NCI-H1930 (cell line): ENCODE measurements around the gene ASB16.
A peak's percentile ranks its signal among the peaks of the same experiment; 100 is the strongest.
"Not testable (repeated sequence)": the region's sequence is repeated elsewhere in the genome, so short reads cannot be mapped to it uniquely, and the experiment has no call there.

Experiments
- DNase-seq, 2 experiments: peaks; one replicate each; lab custom pipeline; 2025; lab: John Stamatoyannopoulos, UW

The ASB16 gene

DNA sequence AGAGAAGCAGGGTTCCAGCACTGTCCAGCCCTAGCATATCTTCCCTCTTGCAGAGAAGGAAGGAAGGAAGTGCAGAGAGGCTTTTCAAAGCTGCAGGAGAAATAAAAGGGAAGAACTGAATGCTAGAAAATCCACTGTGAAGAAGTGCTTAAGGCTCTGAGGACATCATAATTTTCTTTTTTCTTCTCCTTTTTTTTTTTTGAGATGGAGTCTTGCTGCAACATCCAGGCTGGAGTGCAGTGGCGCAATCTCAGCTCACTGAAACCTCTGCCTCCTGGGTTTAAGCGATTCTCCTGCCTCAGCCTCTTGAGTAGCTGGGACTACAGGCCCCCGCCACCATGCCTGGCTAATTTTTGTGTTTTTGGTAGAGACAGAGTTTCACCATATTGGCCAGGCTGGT lies 21.4 kb upstream of the ASB16 start:
- DNase-seq, result not testable (repeated sequence)

DNA sequence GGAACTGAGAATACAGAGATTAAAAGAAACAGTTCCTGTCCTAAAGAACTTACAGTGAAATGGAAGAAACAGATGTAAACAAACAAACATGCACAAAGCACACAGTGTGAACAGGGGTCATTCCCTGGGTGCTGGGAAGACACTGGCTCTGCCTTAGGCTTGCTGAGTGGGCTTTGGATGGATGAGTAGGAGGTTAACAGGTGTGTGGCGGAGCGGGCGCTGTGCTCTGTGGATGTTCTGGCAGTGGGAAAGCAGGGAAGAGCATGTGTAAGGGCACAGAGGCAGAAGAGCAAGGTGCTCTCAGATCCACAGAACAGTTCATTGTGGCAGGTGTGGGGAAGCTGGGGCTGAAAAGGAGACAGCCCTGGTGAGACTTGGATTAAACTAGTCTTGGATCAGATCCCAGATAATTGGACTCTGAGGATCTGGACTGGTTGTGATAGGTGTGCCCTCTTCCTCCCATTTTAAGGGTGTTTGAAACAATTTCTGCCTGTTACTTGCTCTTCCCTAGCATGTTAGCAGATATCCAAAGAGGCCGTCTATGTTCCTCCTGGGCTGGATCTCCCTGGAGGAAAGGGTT lies 20.7 kb upstream of the ASB16 start:
- DNase-seq, result no peak

DNA sequence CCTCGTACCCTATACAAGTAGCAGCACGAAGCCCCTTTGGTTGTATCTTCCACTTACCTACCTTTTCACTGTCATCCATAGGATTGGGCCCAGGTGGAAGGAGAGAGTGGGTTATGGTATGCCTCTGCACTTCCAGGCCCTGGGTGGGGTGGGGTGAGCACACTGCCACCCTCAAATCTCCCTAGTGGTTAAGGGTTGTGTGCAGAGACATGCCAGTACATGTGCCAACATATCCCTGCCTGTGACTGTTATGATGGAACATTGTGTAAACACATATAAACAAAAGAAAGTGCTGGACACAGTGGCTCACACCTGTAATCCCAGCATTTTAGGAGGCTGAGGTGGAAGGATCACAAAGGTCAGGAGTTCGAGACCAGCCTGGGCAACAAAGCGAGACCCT lies 17.6 kb upstream of the ASB16 start:
- no peak for DNase-seq

DNA sequence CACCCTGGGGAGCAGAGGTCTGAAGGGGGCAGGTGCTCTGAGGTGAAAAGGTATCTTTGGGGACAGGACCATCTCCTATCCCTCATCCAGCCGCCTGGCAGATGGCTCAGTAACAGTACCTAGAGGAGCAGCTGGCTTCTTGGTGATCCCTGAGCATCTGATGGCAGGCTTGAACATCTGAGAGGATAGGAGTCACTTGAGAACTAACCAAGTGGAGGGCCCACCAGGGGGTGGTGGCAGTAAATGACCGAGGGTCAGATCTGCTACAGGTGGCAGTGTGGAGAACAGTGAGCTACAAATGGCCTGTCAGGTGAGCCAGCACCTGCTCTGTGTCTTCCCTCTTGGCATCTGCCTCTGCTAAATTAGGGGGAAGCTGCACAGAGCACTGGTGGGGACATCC lies 15.0 kb upstream of the ASB16 start:
- DNase-seq, result no peak

DNA sequence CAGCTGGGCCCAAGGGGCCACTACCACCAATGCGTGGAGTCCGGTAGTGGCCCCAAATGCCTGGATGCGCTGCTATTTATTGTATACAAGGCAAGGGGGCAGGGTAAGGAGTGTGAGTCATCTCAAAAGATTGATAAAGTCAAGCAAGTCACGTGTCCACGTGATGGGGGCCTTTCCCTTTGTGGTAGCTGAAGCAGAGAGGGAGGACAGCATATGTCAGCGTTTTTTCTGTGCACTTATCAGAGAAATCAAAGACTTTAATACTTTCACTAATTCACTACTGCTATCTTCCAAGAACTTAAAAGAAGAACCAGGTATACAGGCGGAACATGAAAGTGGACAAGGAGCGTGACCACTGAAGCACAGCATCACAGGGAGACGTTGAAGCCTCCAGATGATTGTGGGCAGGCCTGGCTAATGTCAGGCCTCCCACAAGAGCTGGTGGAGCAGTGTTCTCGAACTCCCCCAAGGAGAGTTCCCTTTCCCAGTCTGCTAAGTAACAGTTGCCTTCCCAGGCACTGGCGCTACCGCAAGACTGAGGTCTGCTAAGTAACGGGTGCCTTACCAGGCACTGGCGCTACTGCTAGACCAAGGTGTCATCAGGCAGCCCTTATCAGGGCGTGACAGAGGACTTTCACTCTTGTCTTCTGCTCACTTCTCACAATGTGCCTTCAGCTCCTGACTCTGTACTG lies 10.8 kb upstream of the ASB16 start:
- no peak for DNase-seq

DNA sequence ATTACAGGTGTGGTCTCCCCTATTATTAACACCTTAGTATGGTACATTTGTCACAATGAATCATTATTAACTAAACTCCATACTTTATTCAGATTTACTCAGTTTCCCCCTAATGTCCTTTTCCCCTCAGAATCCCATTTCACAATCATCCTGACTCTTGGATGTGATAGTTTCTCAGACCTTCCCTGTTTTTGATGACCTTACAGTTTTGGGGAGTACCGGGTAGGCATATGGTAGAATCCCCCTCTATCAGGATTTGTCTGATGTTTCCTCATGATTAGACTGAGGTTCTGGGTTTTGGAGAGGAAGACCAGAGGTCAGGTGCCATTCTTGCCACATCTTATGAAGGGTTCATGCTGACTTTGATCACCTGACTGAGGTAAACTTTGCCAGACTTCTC lies 6.0 kb upstream of the ASB16 start:
- DNase-seq, result no peak

DNA sequence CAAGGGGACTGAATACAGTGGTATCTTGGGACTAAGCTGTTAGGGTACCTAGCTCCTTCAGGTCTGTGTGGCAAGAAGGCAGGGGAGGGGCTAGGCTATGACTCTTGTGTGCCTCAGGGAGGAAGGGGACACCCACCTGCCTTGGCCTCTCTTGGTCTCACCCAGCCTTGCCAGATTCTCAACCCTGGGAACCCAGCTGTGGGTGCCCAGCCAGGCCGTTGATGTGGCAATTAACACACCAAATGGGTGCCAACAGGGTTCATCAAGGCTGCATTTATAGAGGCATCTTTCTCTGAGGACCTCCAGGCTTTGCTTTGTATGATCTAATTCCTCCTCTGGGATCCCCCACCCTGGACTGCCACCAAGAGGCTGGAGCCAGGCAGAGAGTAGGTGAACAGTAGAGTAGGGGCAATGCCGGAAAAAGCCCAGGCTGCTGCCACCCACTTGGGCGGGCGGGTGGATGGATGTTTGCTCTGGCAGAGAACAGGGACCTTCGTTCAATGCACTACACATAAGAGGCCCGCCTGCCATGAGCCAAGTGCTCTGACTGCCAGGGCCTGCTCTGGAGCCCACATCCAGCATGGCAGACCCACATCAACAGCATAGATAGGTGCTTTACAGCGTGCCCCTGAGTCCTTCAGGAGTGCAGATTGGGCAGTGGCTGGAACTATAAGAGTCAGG lies 3.2 kb upstream of the ASB16 start:
- no peak for DNase-seq

GRCh38 chr17:44170135-44170498 lies 387 bp upstream of the ASB16 start:
- no peak for DNase-seq

DNA sequence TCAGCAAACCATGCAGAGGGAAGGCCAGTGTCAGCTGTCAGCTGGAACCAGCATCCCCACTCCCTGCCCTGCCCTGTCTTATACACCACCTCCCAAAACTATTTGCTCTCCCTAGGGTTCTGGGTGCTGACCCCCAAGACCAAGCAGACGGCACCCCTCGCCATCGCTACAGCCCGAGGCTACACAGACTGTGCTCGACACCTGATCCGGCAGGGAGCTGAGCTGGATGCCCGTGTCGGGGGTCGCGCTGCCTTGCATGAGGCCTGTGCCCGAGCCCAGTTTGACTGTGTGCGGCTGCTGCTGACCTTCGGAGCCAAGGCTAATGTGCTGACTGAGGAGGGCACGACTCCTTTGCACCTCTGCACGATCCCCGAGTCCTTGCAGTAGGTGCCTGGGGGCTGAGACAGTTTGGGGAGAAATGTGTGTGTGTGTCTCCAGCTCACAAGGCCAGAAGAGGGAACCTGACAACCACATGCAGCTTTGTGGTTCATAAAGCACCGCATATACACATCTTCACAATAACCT lies 1.5 kb downstream of the ASB16 start:
- DNase-seq, result no peak

GRCh38 chr17:44174427-44174826 lies 3.9 kb downstream of the ASB16 start:
- DNase-seq, result no peak

GRCh38 chr17:44176257-44176656 lies 5.8 kb downstream of the ASB16 start:
- DNase-seq, result no peak

DNA sequence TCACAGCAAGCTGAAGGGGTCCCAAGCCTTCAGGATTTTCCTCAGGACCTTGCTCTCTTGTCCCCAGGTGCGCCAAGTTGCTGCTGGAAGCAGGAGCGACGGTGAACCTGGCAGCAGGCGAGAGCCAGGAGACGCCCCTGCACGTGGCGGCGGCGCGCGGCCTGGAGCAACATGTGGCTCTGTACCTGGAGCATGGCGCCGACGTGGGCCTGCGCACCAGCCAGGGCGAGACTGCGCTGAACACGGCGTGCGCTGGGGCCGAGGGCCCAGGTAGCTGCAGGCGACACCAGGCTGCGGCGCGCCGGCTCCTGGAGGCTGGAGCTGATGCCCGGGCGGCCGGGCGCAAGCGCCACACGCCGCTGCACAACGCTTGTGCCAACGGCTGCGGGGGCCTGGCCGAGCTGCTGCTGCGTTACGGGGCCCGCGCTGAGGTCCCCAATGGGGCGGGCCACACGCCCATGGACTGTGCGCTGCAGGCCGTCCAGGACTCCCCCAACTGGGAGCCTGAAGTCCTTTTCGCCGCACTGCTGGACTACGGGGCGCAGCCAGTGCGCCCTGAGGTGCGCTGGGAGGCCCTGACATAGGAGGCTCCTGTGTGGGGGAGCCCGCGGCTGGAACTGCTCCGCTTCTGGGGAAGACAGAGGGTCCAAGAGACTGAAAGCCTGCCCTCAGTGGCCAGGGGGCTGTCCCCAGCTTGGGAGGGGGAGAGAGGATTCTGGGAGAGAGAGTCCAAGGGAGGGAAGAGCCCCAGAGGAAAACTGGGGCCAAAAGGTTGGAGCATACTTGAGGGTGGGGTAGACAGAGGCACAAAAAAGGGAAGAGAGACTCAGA lies 6.4 kb downstream of the ASB16 start:
- no peak for DNase-seq

DNA sequence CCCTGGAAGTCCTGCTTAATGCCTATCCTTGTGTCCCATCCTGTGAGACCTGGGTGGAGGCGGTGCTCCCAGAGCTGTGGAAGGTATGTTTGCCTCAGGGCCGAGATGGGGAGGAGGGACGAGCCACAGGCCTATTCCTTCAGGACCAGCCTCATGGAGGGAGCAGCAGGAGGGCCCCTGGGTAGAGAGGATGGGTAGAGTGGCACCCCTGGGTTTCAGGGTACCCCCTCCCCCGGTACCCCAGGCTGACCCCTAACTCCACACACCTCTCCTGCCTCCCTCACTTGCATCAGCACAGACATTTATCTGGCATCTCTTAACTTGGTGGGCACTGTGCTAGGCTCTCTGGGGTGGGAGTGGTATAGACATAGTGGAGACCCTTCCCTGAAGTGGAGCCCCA lies 7.1 kb downstream of the ASB16 start:
- no peak for DNase-seq

DNA sequence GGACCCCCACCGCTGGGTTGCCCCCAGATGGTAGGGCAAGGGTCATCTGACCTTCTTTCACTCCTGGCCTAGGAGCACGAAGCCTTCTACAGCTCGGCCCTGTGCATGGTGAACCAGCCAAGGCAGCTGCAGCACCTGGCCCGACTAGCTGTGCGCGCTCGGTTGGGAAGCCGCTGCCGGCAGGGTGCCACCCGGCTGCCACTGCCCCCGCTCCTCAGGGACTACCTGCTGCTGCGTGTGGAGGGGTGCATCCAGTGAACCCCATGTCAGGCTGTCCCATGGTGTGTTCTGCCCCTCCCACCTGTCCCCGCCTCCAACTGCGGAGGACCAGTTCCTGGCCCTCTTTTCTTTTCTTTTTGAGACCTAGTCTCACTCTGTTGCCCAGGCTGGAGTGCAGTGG lies 7.6 kb downstream of the ASB16 start:
- DNase-seq, result no peak

DNA sequence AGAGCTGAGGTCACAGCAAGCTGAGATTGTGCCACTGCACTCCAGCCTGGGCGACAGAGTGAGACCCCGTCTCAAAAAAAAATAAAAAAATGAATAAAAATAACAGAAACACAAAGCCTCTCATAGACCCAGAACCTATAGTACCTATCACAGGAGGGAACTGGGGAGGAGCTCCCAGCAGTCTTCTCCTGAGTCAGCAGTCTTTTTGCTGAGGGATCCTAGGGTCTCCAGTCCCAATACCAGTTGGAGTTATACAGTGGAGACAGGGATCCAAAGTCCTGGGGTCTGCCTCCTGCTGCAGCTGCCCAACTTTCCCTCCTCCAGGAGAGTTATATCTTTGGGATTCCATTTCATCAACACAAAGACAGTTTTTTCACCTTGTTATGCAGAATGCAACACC lies 12.5 kb downstream of the ASB16 start:
- no peak for DNase-seq

GRCh38 chr17:44184212-44184810 lies 13.8 kb downstream of the ASB16 start:
- DNase-seq, result no peak

GRCh38 chr17:44186307-44187130 lies 16.0 kb downstream of the ASB16 start, which contains the start of gene TMUB2:
Gene TMUB2, plus strand, starts transcription at chr17:44186972. Its CDS starts 737 bp downstream, at chr17:44187709.
- DNase-seq, result peak; percentile 98

DNA sequence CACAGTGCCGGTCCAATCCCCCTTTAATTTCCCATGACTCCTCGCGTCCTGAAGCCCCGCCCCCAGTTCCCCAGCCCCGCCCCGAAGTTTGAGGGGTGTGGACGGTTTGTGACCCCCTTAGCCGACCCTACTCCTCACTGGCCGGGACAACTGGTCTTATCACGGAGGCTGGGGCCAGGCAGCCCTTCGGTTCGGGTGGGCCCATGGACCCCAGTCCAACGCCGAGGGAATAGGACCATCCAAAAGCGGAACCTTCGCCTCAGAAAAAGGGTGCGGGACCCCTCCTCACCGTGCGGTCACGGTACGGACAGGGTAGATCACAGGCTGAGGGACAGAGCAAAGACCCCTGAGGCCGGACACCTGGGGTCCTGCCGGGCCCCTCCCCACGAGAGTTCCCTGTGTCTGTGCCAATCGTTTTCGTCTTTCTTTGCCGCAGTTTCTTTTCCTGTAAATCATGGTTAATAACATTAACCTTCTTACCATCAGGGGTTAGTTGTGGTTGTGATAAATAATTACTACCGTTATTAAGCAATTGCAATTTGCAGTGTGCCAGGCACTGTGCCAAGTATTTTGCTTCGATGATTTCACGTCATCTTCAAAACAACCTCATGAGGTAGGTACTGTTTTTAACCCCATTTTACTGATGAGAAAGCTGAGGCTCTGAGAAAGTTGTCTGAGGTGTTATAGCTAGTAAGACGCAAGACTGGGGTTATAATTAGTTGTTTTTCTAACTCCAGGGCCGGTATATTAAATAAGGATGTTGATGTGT lies 16.8 kb downstream of the ASB16 start:
- no peak for DNase-seq

DNA sequence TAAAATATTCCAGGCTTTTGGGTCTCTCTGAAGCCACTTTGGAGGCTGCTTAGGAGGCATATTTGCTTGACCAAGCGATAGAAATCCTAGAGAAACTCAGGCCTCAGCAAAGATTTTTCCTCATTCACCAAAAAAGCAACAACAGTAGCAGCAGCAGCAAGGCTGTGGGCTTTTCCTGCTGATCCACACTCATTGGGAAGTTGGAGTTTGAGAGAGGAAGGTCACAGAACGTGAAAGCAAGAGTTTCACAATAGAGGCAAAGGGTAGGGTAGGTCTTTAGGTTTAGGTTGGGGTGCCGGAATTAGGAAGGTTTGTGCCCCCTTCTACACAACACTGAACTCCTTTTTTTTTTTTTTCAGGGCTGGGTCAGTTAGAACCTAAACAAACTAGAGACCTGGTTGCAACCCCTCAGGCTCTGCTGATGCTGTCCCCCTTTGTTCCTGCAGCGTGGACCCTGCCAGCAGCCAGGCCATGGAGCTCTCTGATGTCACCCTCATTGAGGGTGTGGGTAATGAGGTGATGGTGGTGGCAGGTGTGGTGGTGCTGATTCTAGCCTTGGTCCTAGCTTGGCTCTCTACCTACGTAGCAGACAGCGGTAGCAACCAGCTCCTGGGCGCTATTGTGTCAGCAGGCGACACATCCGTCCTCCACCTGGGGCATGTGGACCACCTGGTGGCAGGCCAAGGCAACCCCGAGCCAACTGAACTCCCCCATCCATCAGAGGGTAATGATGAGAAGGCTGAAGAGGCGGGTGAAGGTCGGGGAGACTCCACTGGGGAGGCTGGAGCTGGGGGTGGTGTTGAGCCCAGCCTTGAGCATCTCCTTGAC lies 18.3 kb downstream of the ASB16 start:
- no peak for DNase-seq
